Esophagus muscularis mucosa (tissue), 4 donors: ENCODE measurements around the gene MOB3B.

Source experiments
- CTCF ChIP-seq, 3 experiments: fragments of 200-600 bp in 2 of 3; fragments of 450-650 bp in 1 of 3; sonication (generic) in 2 of 3; IDR thresholded peaks; one replicate each; pipeline ENCODE4 v1.5.1; 2017 to 2019; ENCODE audit warnings: antibody characterized with exemption in 3 of 3, mild to moderate bottlenecking in 2 of 3, moderate library complexity in 1 of 3
- EP300 ChIP-seq: sonication (generic); formaldehyde crosslinking; IDR thresholded peaks from one replicate; pipeline ENCODE4 v1.6.1; 2017; ENCODE audit warnings: antibody characterized with exemption
- POLR2A ChIP-seq: fragments of 450-650 bp; IDR thresholded peaks from one replicate; pipeline ENCODE4 v1.6.1; 2017; ENCODE audit warnings: antibody characterized with exemption, moderate library complexity, mild to moderate bottlenecking, low read depth
- POLR2AphosphoS5 ChIP-seq, 2 donors: sonication (generic); formaldehyde crosslinking; IDR thresholded peaks; one replicate each; pipeline ENCODE4 v1.6.1; 2017; ENCODE audit warnings: antibody characterized with exemption in 2 of 2

- TF ChIP-seq CTCF (IDR thresholded peaks at IDR 0.05) (peak; percentile 72 to 84 (median 77)), POLR2A (no peak), POLR2AphosphoS5 (IDR thresholded peaks at IDR 0.05) (no peak), EP300 (no peak)
Observed at GRCh38 chr9:27276193-27277030, 253.2 kb downstream of the MOB3B start.
